Measurements from ENCODE around the gene MSH5. TPM values are rescaled to one million over a fixed set of nuclear protein-coding genes. Genes with fewer than 3 reads are reported as not detected.
A peak's percentile ranks its signal among the peaks of the same experiment; 100 is the strongest.

MSH5 gene
- total RNA-seq = 1 to 10 TPM; 4.0 to 6.4 (median 4.5) TPM

DNA sequence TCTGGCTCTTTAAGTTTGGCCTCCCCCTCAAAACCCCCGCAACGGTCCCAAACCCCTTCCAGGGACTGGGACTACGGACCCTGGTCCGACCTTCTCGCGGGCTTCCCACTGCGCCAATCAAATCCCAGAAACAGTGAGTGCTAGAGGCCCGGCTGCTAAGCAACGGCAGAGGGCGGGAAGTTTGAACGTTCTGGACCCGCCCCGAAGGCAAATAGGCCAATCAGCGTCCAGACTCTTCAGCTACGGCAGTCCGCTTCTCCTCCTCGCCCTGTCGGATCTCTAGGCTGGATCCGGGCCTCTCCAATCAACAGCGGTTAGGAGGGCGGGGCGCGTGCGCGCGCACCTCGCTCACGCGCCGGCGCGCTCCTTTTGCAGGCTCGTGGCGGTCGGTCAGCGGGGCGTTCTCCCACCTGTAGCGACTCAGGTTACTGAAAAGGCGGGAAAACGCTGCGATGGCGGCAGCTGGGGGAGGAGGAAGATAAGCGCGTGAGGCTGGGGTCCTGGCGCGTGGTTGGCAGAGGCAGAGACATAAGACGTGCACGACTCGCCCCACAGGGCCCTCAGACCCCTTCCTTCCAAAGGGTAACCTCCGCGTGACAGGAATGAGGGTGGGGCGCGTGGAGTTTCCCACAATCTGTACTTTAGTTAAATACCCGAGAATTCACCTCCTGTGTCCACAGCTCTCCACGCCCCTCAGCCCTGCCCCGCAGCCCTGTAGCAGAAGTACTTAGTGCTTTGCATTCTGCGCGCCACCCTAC is at the start of gene MSH5:
TSS of gene MSH5 (plus strand) at position 367 of the 758 bp plus-strand sequence. CDS start 462 bp downstream, outside the sequence.
- TF ChIP-seq, protein P1, sequence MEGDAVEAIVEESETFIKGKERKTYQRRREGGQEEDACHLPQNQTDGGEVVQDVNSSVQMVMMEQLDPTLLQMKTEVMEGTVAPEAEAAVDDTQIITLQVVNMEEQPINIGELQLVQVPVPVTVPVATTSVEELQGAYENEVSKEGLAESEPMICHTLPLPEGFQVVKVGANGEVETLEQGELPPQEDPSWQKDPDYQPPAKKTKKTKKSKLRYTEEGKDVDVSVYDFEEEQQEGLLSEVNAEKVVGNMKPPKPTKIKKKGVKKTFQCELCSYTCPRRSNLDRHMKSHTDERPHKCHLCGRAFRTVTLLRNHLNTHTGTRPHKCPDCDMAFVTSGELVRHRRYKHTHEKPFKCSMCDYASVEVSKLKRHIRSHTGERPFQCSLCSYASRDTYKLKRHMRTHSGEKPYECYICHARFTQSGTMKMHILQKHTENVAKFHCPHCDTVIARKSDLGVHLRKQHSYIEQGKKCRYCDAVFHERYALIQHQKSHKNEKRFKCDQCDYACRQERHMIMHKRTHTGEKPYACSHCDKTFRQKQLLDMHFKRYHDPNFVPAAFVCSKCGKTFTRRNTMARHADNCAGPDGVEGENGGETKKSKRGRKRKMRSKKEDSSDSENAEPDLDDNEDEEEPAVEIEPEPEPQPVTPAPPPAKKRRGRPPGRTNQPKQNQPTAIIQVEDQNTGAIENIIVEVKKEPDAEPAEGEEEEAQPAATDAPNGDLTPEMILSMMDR (IDR thresholded peaks at IDR 0.05) = peak in 1 of 3 experiments; percentile 12
- peak; percentile 84 to 88 for TF ChIP-seq POLR2AphosphoS5 (IDR thresholded peaks at IDR 0.05)
- TF ChIP-seq EP300 (IDR thresholded peaks at IDR 0.05) = no peak
- TF ChIP-seq POLR2A (IDR thresholded peaks at IDR 0.05; ENCODE audit: low read depth) = no peak
- DNase-seq (ENCODE audit: extremely low spot score) = peak; percentile 100
- WGBS = 2% methylated on average over 13 of the region's 58 CpGs
- H3K9me3 ChIP-seq = no peaks in the 10 kb centered on the region
- H3K4me1 ChIP-seq = peaks cover 29 to 47% (median 43%) of the 10 kb centered on the region in 4 donors
- H3K36me3 ChIP-seq = peaks cover 0 to 8% (median 0%) of the 10 kb centered on the region in 4 donors
- H3K27me3 ChIP-seq = no peaks in the 10 kb centered on the region
- H3K27ac ChIP-seq (replicated peaks in 1 of 4) = peak within 1 kb of the TSS; percentile 48 to 90 (median 78)
- H3K4me3 ChIP-seq = peak within 1 kb of the TSS; percentile 69 to 78 (median 73)
- intact Hi-C loops (cut with DNase I) = loop anchor here (5.0 kb wide), 1 partner anchor 57 kb away; the partner anchor contains the start of gene VARS1

DNA sequence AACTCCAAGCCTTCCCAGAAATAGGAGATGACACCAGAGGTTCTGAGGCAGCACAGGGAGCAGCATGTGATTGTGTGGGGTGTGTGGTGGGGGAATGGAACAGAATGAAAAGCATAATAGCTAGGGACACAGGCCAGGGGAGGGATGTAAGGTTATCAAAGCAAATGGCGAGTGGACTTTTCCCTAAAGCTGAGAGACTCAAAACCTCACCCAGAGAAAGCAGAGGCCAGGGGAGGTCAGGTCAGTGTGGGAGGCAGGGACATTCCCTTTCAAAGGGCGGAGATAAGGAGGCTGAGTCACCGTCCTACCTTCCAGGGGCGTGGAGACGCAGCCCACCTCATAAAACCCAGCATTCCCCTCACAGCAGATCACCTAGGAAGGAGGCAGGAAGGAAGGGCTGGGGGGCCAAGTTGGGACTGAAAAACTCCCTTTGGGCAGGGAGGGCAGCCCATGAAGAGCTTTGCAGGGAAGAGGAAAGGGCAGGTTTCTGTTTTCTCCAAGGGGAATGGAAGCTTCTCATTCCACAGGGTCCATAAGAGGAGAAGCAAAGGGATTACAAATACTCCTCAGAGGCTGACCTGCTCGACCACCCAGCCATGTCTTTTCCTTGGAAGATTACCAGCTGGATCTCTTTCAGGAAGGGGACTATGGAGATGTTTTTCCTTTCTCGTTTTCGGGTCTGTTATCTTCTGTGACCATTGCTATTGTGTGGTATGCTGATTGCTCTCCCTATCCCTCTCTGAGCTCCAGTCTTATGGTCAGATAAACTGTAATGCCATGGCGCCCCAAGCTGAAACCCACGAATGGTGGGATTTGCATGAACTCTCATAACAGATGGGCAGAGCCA is 49.4 kb upstream of the MSH5 start:
- intact Hi-C loops (cut with DNase I) = no loop called here
- WGBS = 68% methylated on average over 8 of the region's 10 CpGs
- DNase-seq (ENCODE audit: extremely low spot score) = no peak
- TF ChIP-seq POLR2AphosphoS5 (IDR thresholded peaks at IDR 0.05) = no peak
- TF ChIP-seq POLR2A (IDR thresholded peaks at IDR 0.05; ENCODE audit: low read depth) = no peak
- TF ChIP-seq EP300 (IDR thresholded peaks at IDR 0.05) = no peak
- TF ChIP-seq, protein P1 (IDR thresholded peaks at IDR 0.05) = no peak
- Histone ChIP-seq H3K27me3 (no peaks in the 10 kb centered on the region), H3K9me3 (no peaks in the 10 kb centered on the region), H3K36me3 (peaks cover 63 to 100% (median 98%) of the 10 kb centered on the region in 4 donors), H3K4me1 (no peaks in the 10 kb centered on the region), H3K4me3 (no peak overlapping the region), H3K27ac (replicated peaks in 1 of 4) (no peak overlapping the region)

DNA sequence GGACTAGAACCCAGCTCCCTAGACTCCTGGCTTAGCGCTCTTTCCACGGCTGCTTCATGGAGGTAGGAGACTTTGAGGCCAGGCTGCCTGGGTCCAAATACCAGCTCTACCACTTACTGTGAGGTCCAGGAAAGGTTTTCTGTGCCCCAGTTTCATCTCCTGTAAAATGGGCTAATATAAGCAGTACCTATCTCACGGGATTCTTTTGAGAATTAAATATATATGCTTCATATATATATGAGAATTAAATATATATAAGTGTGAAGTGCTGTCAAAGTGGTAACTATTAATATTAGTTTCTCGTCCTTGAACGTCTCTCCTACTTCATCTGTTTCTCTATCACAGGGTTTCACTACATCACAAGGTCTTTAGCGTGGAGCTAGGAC is 48.7 kb upstream of the MSH5 start:
- intact Hi-C loops (cut with DNase I) = no loop called here
- Histone ChIP-seq H3K4me1 (no peaks in the 10 kb centered on the region), H3K27ac (replicated peaks in 1 of 4) (no peak overlapping the region), H3K36me3 (peaks cover 68 to 100% (median 99%) of the 10 kb centered on the region in 4 donors), H3K9me3 (no peaks in the 10 kb centered on the region), H3K27me3 (no peaks in the 10 kb centered on the region), H3K4me3 (no peak overlapping the region)
- TF ChIP-seq POLR2A (IDR thresholded peaks at IDR 0.05; ENCODE audit: low read depth) = no peak
- TF ChIP-seq EP300 (IDR thresholded peaks at IDR 0.05) = no peak
- TF ChIP-seq, protein P1 (IDR thresholded peaks at IDR 0.05) = no peak
- no peak for TF ChIP-seq POLR2AphosphoS5 (IDR thresholded peaks at IDR 0.05)
- 80% methylated on average over 6 of the region's 6 CpGs for WGBS
- no peak for DNase-seq (ENCODE audit: extremely low spot score)

DNA sequence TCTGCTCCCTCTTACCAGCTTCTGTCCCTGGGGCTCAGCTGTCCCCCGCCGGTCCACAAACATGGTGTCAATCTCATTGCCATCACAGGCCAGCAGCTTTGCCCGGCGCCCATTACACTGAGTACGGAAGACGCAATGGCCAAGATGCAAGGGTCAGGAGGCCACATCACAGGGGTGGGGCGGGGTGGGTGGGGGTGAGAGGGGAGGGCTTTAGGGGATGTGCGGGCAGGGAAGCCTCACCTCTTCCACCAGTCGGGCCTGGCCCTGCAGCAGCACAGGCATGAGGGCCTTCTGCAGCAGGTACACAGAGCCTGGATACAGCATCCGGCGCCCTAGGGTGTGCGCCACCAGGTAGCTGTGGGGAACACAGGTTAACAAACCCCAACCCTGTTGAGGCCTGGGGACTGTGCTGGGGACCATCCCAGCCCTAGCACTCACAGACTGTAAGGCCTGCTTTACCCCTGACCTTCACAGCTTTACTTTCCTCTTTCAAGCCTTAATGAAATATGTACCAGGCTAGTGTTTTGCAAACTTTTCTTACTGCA is 48.2 kb upstream of the MSH5 start:
- Histone ChIP-seq H3K27me3 (no peaks in the 10 kb centered on the region), H3K36me3 (peaks cover 68 to 100% (median 99%) of the 10 kb centered on the region in 4 donors), H3K4me3 (no peak overlapping the region), H3K4me1 (no peaks in the 10 kb centered on the region), H3K27ac (replicated peaks in 1 of 4) (no peak overlapping the region), H3K9me3 (no peaks in the 10 kb centered on the region)
- TF ChIP-seq, protein P1 (IDR thresholded peaks at IDR 0.05) = no peak
- TF ChIP-seq POLR2AphosphoS5 (IDR thresholded peaks at IDR 0.05) = no peak
- no peak for TF ChIP-seq EP300 (IDR thresholded peaks at IDR 0.05)
- TF ChIP-seq POLR2A (IDR thresholded peaks at IDR 0.05; ENCODE audit: low read depth) = no peak
- DNase-seq (ENCODE audit: extremely low spot score) = no peak
- intact Hi-C loops (cut with DNase I) = no loop called here
- 89% methylated on average over 11 of the region's 12 CpGs for WGBS

Data from esophagus muscularis mucosa (tissue), 4 donors.